ENCODE data around the gene CACNA2D4. TPM values are rescaled to one million over a fixed set of nuclear protein-coding genes. Genes with fewer than 3 reads are reported as not detected.

Gene CACNA2D4
- total RNA-seq, 1 donor from 2014 or later, result 6.1 TPM

GRCh38 chr12:1838205-1838993 is 80.1 kb downstream of the CACNA2D4 start:
- Mint-ChIP-seq H3K9me3 (no peaks in the 10 kb centered on the region), H3K27me3 (ENCODE audit: insufficient read depth) (no peaks in the 10 kb centered on the region), H3K27ac (no peak overlapping the region), H3K36me3 (ENCODE audit: low read depth) (no peaks in the 10 kb centered on the region), H3K4me3 (no peak overlapping the region), H3K4me1 (ENCODE audit: low read depth) (no peaks in the 10 kb centered on the region)
- intact Hi-C loops (cut with micrococcal nuclease), result no loop called here
- DNase-seq (ENCODE audit: low spot score), result no peak

DNA sequence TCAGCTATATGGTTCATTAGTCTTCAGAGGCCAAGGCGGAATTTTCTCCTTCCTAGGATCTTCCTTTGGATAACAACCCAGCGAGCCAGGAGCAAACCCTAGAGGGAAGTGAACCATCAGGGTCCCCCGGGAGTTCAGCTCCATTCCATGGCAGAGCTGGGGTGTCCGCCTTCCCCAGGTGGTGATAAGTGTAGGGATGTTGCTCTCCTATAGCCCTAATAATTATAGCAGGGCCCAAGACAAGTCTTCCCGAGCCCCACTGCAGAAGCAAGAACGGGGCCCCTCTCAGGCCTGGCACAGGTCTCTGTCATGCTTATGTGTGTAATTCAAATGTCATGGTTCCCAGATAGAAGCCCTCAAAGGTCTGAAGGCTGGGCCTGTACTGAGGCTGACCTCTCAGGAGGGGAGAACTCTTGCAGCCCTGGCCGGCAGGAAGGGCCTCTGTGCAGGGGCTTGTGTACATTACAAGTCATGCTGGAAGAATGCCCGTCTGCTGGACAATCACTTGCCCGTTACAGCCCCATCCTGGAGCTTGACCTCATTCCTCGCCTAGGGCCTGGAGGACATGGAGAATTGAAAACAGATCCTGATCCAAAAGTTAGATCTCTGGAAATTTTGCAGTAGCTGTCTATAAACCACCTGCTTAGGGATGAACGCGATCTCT is 80.8 kb downstream of the CACNA2D4 start:
- Mint-ChIP-seq H3K27me3 (ENCODE audit: insufficient read depth) (peaks cover 2% of the 10 kb centered on the region), H3K9me3 (no peaks in the 10 kb centered on the region), H3K4me3 (no peak overlapping the region), H3K27ac (no peak overlapping the region), H3K4me1 (ENCODE audit: low read depth) (no peaks in the 10 kb centered on the region), H3K36me3 (ENCODE audit: low read depth) (no peaks in the 10 kb centered on the region)
- intact Hi-C loops (cut with micrococcal nuclease), result no loop called here
- DNase-seq (ENCODE audit: low spot score), result no peak

DNA sequence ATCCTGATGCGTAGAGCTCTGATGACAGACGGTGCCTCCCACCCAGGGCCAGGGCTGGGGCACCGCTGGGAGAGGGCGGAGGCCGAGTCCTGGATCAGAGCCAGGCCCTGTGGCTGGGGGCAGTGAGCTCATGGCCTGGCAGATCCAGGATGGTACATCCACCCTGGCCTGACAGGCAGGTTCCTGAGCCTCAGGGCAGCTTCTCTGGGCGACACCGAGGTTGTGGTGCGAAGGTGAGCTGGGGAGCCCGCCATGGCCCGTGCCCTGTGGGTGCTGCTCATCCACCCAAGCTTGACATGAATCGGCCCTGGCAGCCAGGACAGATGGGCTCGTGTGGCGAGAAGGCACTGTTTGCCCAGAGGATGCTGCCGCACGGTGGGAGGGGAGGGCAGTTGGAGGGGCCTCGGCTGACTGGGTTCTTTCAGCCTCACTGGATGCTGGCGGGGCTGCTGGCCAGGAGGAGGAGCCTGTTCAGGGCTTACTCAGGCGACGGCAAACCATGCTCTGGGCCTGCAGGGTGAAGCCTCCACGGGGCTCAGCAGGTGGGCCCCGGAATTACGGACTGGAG is 81.5 kb downstream of the CACNA2D4 start:
- no peak for DNase-seq (ENCODE audit: low spot score)
- Mint-ChIP-seq H3K9me3 (no peaks in the 10 kb centered on the region), H3K4me3 (no peak overlapping the region), H3K4me1 (ENCODE audit: low read depth) (no peaks in the 10 kb centered on the region), H3K27ac (no peak overlapping the region), H3K36me3 (ENCODE audit: low read depth) (no peaks in the 10 kb centered on the region), H3K27me3 (ENCODE audit: insufficient read depth) (peaks cover 4% of the 10 kb centered on the region)
- intact Hi-C loops (cut with micrococcal nuclease), result no loop called here

DNA sequence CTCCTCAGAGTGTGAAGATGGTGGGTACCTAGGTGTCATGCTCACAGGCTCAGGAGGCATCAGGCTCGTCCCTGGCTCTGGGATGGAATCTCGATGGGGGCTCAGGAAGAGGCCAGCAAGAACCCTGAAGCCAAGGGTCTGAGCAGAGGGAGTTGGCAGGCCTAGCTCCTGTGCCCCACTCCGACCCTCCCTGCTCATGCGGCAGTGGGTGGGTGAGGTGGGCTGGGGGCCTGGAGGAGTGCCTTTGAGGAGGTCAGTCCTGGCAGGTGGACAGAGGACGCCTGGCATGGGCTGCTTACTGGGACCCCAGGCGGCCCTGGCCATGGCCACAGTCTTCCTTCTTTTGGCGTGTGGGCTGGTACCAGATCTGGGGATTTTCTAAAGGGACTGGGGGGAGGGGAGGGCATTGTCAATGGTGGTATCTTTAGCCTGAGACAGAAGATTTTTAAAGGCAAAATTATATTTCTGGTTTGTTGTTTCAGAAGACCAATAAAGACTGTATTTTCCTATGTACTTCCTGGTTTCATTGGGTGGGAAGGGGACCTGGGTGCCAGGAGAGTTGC is 82.1 kb downstream of the CACNA2D4 start:
- H3K27ac Mint-ChIP-seq, result no peak overlapping the region
- DNase-seq (ENCODE audit: low spot score), result no peak
- H3K36me3 Mint-ChIP-seq (ENCODE audit: low read depth), result no peaks in the 10 kb centered on the region
- no peaks in the 10 kb centered on the region for H3K4me1 Mint-ChIP-seq (ENCODE audit: low read depth)
- H3K27me3 Mint-ChIP-seq (ENCODE audit: insufficient read depth), result peaks cover 6% of the 10 kb centered on the region
- no peaks in the 10 kb centered on the region for H3K9me3 Mint-ChIP-seq
- intact Hi-C loops (cut with micrococcal nuclease), result no loop called here
- no peak overlapping the region for H3K4me3 Mint-ChIP-seq

DNA sequence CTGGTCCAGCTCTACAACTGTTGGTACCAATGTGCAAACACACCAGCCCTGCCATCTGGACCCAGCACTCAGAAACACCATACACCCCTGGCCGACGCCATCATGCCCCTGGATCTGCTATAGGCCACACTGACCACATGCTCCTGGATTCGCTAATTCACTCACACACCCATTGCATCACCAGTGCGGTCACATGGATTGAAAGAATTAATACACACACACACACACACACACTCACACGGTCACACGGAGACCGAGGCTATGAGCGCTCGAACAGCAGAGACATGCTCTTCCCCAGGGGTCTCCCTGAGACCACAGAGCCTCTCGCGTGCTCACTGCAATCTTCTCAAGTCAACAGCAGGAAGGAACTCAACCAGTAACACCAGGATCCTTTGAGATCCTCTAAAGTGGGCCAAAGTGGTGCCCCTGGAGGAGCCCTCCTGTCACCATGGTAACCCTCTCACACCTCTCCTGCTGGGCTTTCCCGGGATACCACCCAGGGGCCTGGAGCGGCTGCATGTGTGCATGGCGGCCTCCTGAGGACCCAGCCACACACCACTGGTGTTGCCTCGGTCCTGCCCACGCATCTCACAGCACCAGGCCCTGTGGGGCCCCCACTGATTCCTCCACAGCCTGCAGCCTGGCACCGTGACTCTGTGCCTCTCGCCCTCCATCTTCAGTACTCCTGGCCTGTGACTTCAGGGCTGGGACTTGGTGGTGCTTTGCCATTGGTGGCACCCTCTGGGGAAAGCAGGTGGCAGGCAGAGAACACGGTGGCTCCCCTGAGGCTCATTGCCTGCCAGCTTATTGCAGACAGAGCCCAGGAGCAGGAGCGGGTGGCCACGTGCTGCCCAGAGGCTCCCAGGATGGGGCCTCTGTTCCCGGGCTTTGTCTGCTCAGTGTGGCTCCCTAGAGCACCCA is 83.0 kb downstream of the CACNA2D4 start:
- intact Hi-C loops (cut with micrococcal nuclease), result no loop called here
- Mint-ChIP-seq H3K4me1 (ENCODE audit: low read depth) (no peaks in the 10 kb centered on the region), H3K27me3 (ENCODE audit: insufficient read depth) (peaks cover 12% of the 10 kb centered on the region), H3K4me3 (no peak overlapping the region), H3K27ac (no peak overlapping the region), H3K36me3 (ENCODE audit: low read depth) (no peaks in the 10 kb centered on the region), H3K9me3 (no peaks in the 10 kb centered on the region)
- DNase-seq (ENCODE audit: low spot score), result no peak

- H3K36me3 Mint-ChIP-seq (ENCODE audit: low read depth), result no peaks in the 10 kb centered on the region
- H3K4me3 Mint-ChIP-seq, result no peak overlapping the region
- no peaks in the 10 kb centered on the region for H3K9me3 Mint-ChIP-seq
- no peak overlapping the region for H3K27ac Mint-ChIP-seq
- intact Hi-C loops (cut with micrococcal nuclease), result no loop called here
- no peaks in the 10 kb centered on the region for H3K4me1 Mint-ChIP-seq (ENCODE audit: low read depth)
- H3K27me3 Mint-ChIP-seq (ENCODE audit: insufficient read depth), result peaks cover 12% of the 10 kb centered on the region
- DNase-seq (ENCODE audit: low spot score), result no peak
Measured at GRCh38 chr12:1834186-1834925, 84.1 kb downstream of the CACNA2D4 start.

DNA sequence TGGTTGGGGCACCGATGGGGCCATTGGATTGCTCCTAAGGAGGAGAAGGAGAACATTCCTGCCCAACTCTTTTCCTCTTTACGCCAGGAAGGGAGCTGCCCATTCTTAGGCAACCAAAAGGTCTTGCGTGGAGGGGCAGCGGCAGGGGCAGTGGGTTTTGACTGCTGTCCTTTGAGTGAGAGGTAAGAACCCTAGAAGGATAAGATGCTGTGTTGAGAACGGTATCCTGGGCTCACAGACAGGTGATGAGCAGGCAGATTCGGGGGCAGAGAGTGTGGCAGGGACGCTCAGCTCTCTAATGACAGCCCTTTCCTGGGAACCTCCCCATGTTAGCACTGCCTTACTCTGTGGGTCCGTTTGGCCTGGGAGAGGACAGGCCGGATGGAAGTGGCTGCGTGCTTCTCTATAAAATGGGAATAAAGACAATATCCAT is 84.8 kb downstream of the CACNA2D4 start:
- Mint-ChIP-seq H3K36me3 (ENCODE audit: low read depth) (no peaks in the 10 kb centered on the region), H3K27me3 (ENCODE audit: insufficient read depth) (peaks cover 12% of the 10 kb centered on the region), H3K4me3 (no peak overlapping the region), H3K9me3 (no peaks in the 10 kb centered on the region), H3K27ac (no peak overlapping the region), H3K4me1 (ENCODE audit: low read depth) (no peaks in the 10 kb centered on the region)
- intact Hi-C loops (cut with micrococcal nuclease), result no loop called here
- DNase-seq (ENCODE audit: low spot score), result no peak

- H3K9me3 Mint-ChIP-seq, result no peaks in the 10 kb centered on the region
- H3K4me1 Mint-ChIP-seq (ENCODE audit: low read depth), result no peaks in the 10 kb centered on the region
- H3K36me3 Mint-ChIP-seq (ENCODE audit: low read depth), result no peaks in the 10 kb centered on the region
- H3K27me3 Mint-ChIP-seq (ENCODE audit: insufficient read depth), result peaks cover 12% of the 10 kb centered on the region
- no peak for DNase-seq (ENCODE audit: low spot score)
- intact Hi-C loops (cut with micrococcal nuclease), result no loop called here
- H3K27ac Mint-ChIP-seq, result no peak overlapping the region
- H3K4me3 Mint-ChIP-seq, result no peak overlapping the region
Measured at GRCh38 chr12:1832801-1833595, 85.5 kb downstream of the CACNA2D4 start.

DNA sequence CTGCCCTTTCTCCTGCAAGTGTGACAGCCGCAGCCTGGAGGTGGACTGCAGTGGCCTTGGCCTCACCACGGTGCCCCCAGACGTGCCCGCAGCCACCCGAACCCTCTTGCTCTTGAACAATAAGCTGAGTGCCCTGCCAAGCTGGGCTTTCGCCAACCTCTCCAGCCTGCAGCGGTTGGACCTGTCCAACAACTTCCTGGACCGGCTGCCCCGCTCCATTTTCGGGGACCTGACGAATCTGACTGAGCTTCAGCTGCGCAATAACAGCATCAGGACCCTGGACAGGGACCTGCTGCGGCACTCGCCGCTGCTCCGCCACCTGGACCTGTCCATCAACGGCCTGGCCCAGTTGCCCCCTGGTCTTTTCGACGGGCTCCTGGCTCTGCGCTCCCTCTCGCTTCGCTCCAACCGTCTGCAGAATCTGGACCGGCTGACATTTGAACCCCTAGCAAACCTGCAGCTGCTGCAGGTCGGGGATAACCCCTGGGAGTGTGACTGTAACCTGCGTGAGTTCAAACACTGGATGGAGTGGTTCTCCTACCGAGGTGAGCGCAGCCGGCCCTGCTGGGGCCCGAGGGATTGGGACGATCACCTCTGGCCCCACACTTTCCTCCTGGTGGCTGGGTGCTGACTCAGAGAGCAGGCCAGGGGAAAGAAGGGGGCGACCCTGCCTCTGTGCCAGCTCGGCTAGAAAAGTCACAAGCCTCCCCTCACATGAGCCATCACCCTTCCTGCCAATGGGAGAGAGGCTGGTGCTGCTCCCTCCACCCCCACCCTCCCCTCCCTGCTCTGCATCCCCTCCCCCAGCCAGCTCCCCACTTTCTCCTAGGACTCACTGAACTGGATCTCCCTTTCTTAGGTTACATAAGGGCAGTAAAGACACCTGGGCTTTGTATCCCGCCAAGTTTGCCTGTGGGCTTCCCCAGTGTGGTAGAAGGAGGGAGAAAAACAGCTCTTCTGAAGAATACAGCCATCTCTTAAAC is 87.2 kb downstream of the CACNA2D4 start:
- H3K9me3 Mint-ChIP-seq, result no peaks in the 10 kb centered on the region
- DNase-seq (ENCODE audit: low spot score), result no peak
- H3K4me3 Mint-ChIP-seq, result no peak overlapping the region
- peaks cover 12% of the 10 kb centered on the region for H3K27me3 Mint-ChIP-seq (ENCODE audit: insufficient read depth)
- H3K27ac Mint-ChIP-seq, result no peak overlapping the region
- intact Hi-C loops (cut with micrococcal nuclease), result no loop called here
- no peaks in the 10 kb centered on the region for H3K4me1 Mint-ChIP-seq (ENCODE audit: low read depth)
- H3K36me3 Mint-ChIP-seq (ENCODE audit: low read depth), result no peaks in the 10 kb centered on the region

DNA sequence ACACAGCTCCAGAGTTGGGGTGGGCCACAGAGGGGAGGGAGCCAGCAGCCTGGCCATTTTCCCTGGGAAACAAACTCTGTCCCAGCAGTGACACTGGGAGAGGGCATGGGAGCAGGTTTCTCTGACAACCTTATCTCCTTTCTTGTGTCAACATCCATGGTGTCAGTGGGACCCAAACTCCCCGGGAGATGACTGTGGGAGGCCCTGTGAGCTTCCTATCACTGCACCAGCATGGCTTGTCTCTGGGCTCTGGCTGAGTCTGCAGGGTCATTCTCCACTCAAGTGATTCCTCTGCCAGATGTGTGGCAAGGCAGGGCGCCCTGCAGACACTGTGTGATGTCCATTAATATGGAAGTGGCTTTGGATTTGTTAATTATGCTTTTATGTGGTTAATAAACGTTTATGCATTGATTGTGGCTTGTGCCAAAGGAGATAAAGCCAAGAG is 88.0 kb downstream of the CACNA2D4 start:
- no peaks in the 10 kb centered on the region for H3K36me3 Mint-ChIP-seq (ENCODE audit: low read depth)
- intact Hi-C loops (cut with micrococcal nuclease), result no loop called here
- peaks cover 12% of the 10 kb centered on the region for H3K27me3 Mint-ChIP-seq (ENCODE audit: insufficient read depth)
- no peak for DNase-seq (ENCODE audit: low spot score)
- H3K27ac Mint-ChIP-seq, result no peak overlapping the region
- no peak overlapping the region for H3K4me3 Mint-ChIP-seq
- H3K4me1 Mint-ChIP-seq (ENCODE audit: low read depth), result no peaks in the 10 kb centered on the region
- no peaks in the 10 kb centered on the region for H3K9me3 Mint-ChIP-seq
